ENCODE data around the gene STXBP6.

DNA sequence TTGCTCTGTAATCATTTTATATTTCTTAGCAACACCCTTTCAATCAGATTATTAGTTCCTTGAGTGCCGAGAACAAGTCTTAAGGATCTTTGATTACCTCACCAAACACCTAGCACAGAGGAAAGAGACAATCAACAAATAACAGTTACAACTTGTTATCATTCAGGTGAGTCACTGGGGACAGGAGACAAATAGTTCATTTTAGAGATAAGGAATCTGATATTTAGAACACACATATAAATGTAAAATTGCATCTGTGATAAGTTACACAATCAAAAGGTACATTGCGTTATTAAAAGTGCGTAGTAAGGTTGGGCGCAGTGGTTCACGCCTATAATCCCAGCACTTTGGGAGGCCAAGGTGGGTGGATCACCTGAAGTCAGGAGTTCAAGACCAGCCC lies 5.1 kb upstream of the STXBP6 start:
- TF ChIP-seq, protein P1, sequence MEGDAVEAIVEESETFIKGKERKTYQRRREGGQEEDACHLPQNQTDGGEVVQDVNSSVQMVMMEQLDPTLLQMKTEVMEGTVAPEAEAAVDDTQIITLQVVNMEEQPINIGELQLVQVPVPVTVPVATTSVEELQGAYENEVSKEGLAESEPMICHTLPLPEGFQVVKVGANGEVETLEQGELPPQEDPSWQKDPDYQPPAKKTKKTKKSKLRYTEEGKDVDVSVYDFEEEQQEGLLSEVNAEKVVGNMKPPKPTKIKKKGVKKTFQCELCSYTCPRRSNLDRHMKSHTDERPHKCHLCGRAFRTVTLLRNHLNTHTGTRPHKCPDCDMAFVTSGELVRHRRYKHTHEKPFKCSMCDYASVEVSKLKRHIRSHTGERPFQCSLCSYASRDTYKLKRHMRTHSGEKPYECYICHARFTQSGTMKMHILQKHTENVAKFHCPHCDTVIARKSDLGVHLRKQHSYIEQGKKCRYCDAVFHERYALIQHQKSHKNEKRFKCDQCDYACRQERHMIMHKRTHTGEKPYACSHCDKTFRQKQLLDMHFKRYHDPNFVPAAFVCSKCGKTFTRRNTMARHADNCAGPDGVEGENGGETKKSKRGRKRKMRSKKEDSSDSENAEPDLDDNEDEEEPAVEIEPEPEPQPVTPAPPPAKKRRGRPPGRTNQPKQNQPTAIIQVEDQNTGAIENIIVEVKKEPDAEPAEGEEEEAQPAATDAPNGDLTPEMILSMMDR (IDR thresholded peaks at IDR 0.05; ENCODE audit: insufficient read depth, low read length, poor library complexity, severe bottlenecking) = no peak
- TF ChIP-seq EZH2phosphoT487 (conservative IDR thresholded peaks at IDR 0.05; ENCODE audit: low read length) = no peak

Data from SU-DHL-6 (cell line).